CD4-positive, alpha-beta T cell (primary cell): Measurements from ENCODE around the gene NTM. TPM values are rescaled to one million over a fixed set of nuclear protein-coding genes. Genes with fewer than 3 reads are reported as not detected.

ENCODE experiments used
- ATAC-seq: fragments of 200-7000 bp; cut with Tn5 transposase; one replicate; pipeline ENCODE4 v1.10.0; 2022; ENCODE audit warnings: mild to moderate bottlenecking; ENCODE audit not compliant: poor library complexity
- CTCF ChIA-PET: fragments of 350-600 bp; sonication (Branson Sonifier 250); formaldehyde crosslinking; loops from one replicate; lab custom pipeline; 2021; ENCODE audit warnings: antibody characterized with exemption, inconsistent platforms; lab: Charles Lee
- POLR2A ChIA-PET: fragments of 350-600 bp; sonication (Branson Sonifier 250); formaldehyde crosslinking; loops from one replicate; lab custom pipeline; 2021; ENCODE audit warnings: antibody characterized with exemption, inconsistent platforms; lab: Charles Lee
- DNase-seq, 14 experiments: peaks; one replicate each; pipeline ENCODE4 v3.0.0-alpha.2; 2013 to 2020; ENCODE audit warnings: mixed read lengths in 2 of 14
- H3K27ac ChIP-seq, 2 donors: one replicate each; pipeline versions ENCODE4 v1.5.1 to v1.7.0; 2013; ENCODE audit warnings: low read length in 2 of 2, low read depth in 1 of 2, mild to moderate bottlenecking in 1 of 2
- H3K27me3 ChIP-seq, 2 experiments: 1 replicate in 1 of 2; 2 replicates in 1 of 2; pipeline versions ENCODE4 v1.6.1 to v1.7.0; 2013; ENCODE audit warnings: low read length in 2 of 2, control low read depth in 1 of 2, mild to moderate bottlenecking in 1 of 2, moderate library complexity in 1 of 2; ENCODE audit not compliant: insufficient read depth in 2 of 2, control insufficient read depth in 1 of 2
- H3K36me3 ChIP-seq: one replicate; pipeline ENCODE4 v1.6.1; 2013; ENCODE audit warnings: low read length, control low read depth; ENCODE audit not compliant: insufficient read depth
- H3K4me1 ChIP-seq: one replicate; pipeline ENCODE4 v1.6.1; 2013; ENCODE audit warnings: low read length, control low read depth; ENCODE audit not compliant: insufficient read depth
- H3K4me3 ChIP-seq: one replicate; pipeline ENCODE4 v1.5.1; 2013; ENCODE audit warnings: mild to moderate bottlenecking, low read length, moderate library complexity
- H3K9me3 ChIP-seq, 2 experiments: 1 replicate in 1 of 2; 2 replicates in 1 of 2; pipeline versions ENCODE4 v1.6.1 to v1.7.0; 2013; ENCODE audit warnings: low read length in 2 of 2, mild to moderate bottlenecking in 2 of 2, control low read depth in 1 of 2, moderate library complexity in 1 of 2; ENCODE audit not compliant: control insufficient read depth in 1 of 2, insufficient read depth in 1 of 2
- H3K27ac Mint-ChIP-seq: one replicate; pipeline ENCODE4 v1.8.0; 2020; ENCODE audit warnings: mixed read lengths
- H3K27me3 Mint-ChIP-seq: one replicate; pipeline ENCODE4 v1.8.0; 2021; ENCODE audit warnings: mixed read lengths
- H3K36me3 Mint-ChIP-seq: one replicate; pipeline ENCODE4 v1.8.0; 2021; ENCODE audit warnings: low read depth, mixed read lengths
- H3K4me1 Mint-ChIP-seq: one replicate; pipeline ENCODE4 v1.8.0; 2021; ENCODE audit warnings: low read depth, mixed read lengths
- H3K4me3 Mint-ChIP-seq: one replicate; pipeline ENCODE4 v1.8.0; 2020; ENCODE audit warnings: mild to moderate bottlenecking, mixed read lengths
- H3K9me3 Mint-ChIP-seq: one replicate; pipeline ENCODE4 v1.8.0; 2020; ENCODE audit warnings: mixed read lengths
- CTCF ChIP-seq: fragments of 200-600 bp; IDR thresholded peaks from one replicate; pipeline ENCODE4 v1.8.0; 2022; ENCODE audit warnings: antibody characterized with exemption, mild to moderate bottlenecking
- intact Hi-C, 2 experiments: fragments of 100-400 bp; cut with DNase I in 1 of 2; cut with micrococcal nuclease in 1 of 2; formaldehyde crosslinking; loops; one replicate each; pipeline versions ENCODE4 v1.15.1 to v1.9.0; 2023 to 2025; cut with DNase I, micrococcal nuclease
- total RNA-seq, 174 experiments: library from RNA in 2 of 174; stranded (reverse) in 2 of 174; gene quantifications; one replicate each; pipeline ENCODE4 v1.2.3 and lab custom pipeline; 2021 to 2026

NTM gene
- total RNA-seq, 2 experiments from 2014 or later = not detected

DNA sequence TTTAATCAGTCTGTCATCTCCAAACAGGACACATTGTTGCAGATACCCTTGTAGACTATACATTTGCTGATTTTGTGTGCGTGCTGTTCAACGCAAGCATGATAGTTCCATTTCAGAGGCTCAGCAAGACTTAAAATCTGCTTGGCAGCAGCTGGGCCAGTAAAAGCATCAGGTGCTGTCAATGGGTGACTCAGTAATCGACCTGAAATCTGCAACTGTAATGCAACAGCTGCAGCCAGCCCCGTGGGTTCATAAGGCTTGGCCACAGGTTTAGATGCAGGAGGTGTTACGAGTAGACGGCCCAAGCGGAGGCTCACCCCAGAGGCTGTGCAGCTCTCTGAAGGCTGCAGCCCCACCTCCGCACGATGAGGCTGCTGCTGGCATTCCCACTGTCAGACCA lies 84.6 kb downstream of the NTM start:
- H3K9me3 ChIP-seq = peaks cover 0 to 10% of the 10 kb centered on the region in 2 experiments
- no peaks in the 10 kb centered on the region for H3K36me3 Mint-ChIP-seq
- ATAC-seq (no peak), DNase-seq (no peak)
- H3K4me3 ChIP-seq = no peak overlapping the region
- H3K27me3 ChIP-seq = no peaks in the 10 kb centered on the region
- ChIA-PET CTCF (no interaction called here), POLR2A (no interaction called here)
- H3K36me3 ChIP-seq = no peaks in the 10 kb centered on the region
- peaks cover 6% of the 10 kb centered on the region for H3K27me3 Mint-ChIP-seq
- no peak overlapping the region for H3K27ac ChIP-seq
- H3K4me1 ChIP-seq = no peaks in the 10 kb centered on the region
- no peak overlapping the region for H3K27ac Mint-ChIP-seq
- no peaks in the 10 kb centered on the region for H3K9me3 Mint-ChIP-seq
- H3K4me1 Mint-ChIP-seq = no peaks in the 10 kb centered on the region
- intact Hi-C loops = no loop called here
- no peak for TF ChIP-seq CTCF
- no peak overlapping the region for H3K4me3 Mint-ChIP-seq

- no peaks in the 10 kb centered on the region for H3K36me3 ChIP-seq
- Mint-ChIP-seq H3K4me1 (no peaks in the 10 kb centered on the region), H3K9me3 (no peaks in the 10 kb centered on the region), H3K27ac (no peak overlapping the region), H3K36me3 (no peaks in the 10 kb centered on the region), H3K27me3 (peaks cover 6% of the 10 kb centered on the region), H3K4me3 (no peak overlapping the region)
- no peaks in the 10 kb centered on the region for H3K4me1 ChIP-seq
- intact Hi-C loops = no loop called here
- no peak overlapping the region for H3K4me3 ChIP-seq
- no peaks in the 10 kb centered on the region for H3K27me3 ChIP-seq
- CTCF ChIA-PET = no interaction called here
- no peak for TF ChIP-seq CTCF
- POLR2A ChIA-PET = no interaction called here
- ATAC-seq (no peak), DNase-seq (no peak)
- peaks cover 0 to 10% of the 10 kb centered on the region in 2 experiments for H3K9me3 ChIP-seq
- H3K27ac ChIP-seq = no peak overlapping the region
Measured at GRCh38 chr11:131455843-131456704, 85.7 kb downstream of the NTM start.

GRCh38 chr11:131457163-131457562 lies 86.7 kb downstream of the NTM start:
- ATAC-seq = no peak
- CTCF ChIA-PET = no interaction called here

More at GRCh38 chr11:131457163-131457562, 86.7 kb downstream of the NTM start:
- intact Hi-C loops = no loop called here
- Histone ChIP-seq H3K4me1 (no peaks in the 10 kb centered on the region), H3K27ac (no peak overlapping the region), H3K4me3 (no peak overlapping the region), H3K36me3 (no peaks in the 10 kb centered on the region), H3K9me3 (peaks cover 0 to 4% of the 10 kb centered on the region in 2 experiments), H3K27me3 (no peaks in the 10 kb centered on the region)
- POLR2A ChIA-PET = no interaction called here
- no peak for TF ChIP-seq CTCF
- no peaks in the 10 kb centered on the region for H3K9me3 Mint-ChIP-seq
- no peak for DNase-seq
- H3K27me3 Mint-ChIP-seq = peaks cover 6% of the 10 kb centered on the region
- no peak overlapping the region for H3K4me3 Mint-ChIP-seq
- no peaks in the 10 kb centered on the region for H3K36me3 Mint-ChIP-seq
- H3K27ac Mint-ChIP-seq = no peak overlapping the region
- no peaks in the 10 kb centered on the region for H3K4me1 Mint-ChIP-seq
